Measurements from ENCODE around the gene GPNMB.

The GPNMB gene

GRCh38 chr7:23268167-23268566, 21.6 kb downstream of the GPNMB start:
- CTCF ChIA-PET = interaction anchor here (0.9 to 14.3 kb wide), 6 partner anchors 8 to 195 kb away, joined by 3 to 310 read pairs (median 6); no protein-coding TSS in a partner anchor
- no peak for TF ChIP-seq CTCF (IDR thresholded peaks at IDR 0.05; ENCODE audit: insufficient read depth, low read length, missing control alignments)
- H3K4me3 ChIP-seq (ENCODE audit: low read depth, low read length) = no peak overlapping the region
- POLR2A ChIA-PET = no interaction called here
- no peak for DNase-seq (ENCODE audit: low read depth, low spot score)

- DNase-seq (ENCODE audit: low read depth, low spot score) = no peak
- H3K4me3 ChIP-seq (ENCODE audit: low read depth, low read length) = no peak overlapping the region
- ChIA-PET CTCF (interaction anchor here (1.0 to 14.3 kb wide), 5 partner anchors 8 to 134 kb away, joined by 3 to 310 read pairs (median 5); no protein-coding TSS in a partner anchor), POLR2A (no interaction called here)
- TF ChIP-seq CTCF (IDR thresholded peaks at IDR 0.05; ENCODE audit: insufficient read depth, low read length, missing control alignments) = no peak
Measured at GRCh38 chr7:23268746-23269145, 22.2 kb downstream of the GPNMB start.

GRCh38 chr7:23272275-23272674, 25.7 kb downstream of the GPNMB start:
- DNase-seq (ENCODE audit: low read depth, low spot score) = no peak
- POLR2A ChIA-PET = no interaction called here
- H3K4me3 ChIP-seq (ENCODE audit: low read depth, low read length) = no peak overlapping the region
- TF ChIP-seq CTCF (IDR thresholded peaks at IDR 0.05; ENCODE audit: insufficient read depth, low read length, missing control alignments) = no peak
- CTCF ChIA-PET = interaction anchor here (0.6 to 14.3 kb wide), 48 partner anchors 10 to 441 kb away, joined by 3 to 310 read pairs (median 6); partner anchors contain the start of genes GPNMB and MALSU1

- peak; percentile 91 for TF ChIP-seq CTCF (IDR thresholded peaks at IDR 0.05; ENCODE audit: insufficient read depth, low read length, missing control alignments)
- ChIA-PET POLR2A (no interaction called here), CTCF (interaction anchor here (0.6 to 14.3 kb wide), 55 partner anchors 9 to 712 kb away, joined by 3 to 310 read pairs (median 4); partner anchors contain the start of genes GPNMB and MALSU1)
- no peak overlapping the region for H3K4me3 ChIP-seq (ENCODE audit: low read depth, low read length)
- DNase-seq (ENCODE audit: low read depth, low spot score) = peak; percentile 42
Measured at GRCh38 chr7:23273141-23273599, 26.6 kb downstream of the GPNMB start.

GRCh38 chr7:23275912-23276311, 29.3 kb downstream of the GPNMB start:
- DNase-seq (ENCODE audit: low read depth, low spot score) = no peak
- no peak overlapping the region for H3K4me3 ChIP-seq (ENCODE audit: low read depth, low read length)
- POLR2A ChIA-PET = no interaction called here
- CTCF ChIA-PET = interaction anchor here (1.0 to 14.3 kb wide), 20 partner anchors 8 to 270 kb away, joined by 3 to 310 read pairs (median 6); partner anchors contain the start of genes GPNMB and IGF2BP3
- TF ChIP-seq CTCF (IDR thresholded peaks at IDR 0.05; ENCODE audit: insufficient read depth, low read length, missing control alignments) = no peak

- CTCF ChIA-PET = interaction anchor here (0.8 to 14.3 kb wide), 29 partner anchors 8 to 294 kb away, joined by 3 to 310 read pairs (median 4); partner anchors contain the start of genes GPNMB and IGF2BP3
- TF ChIP-seq CTCF (IDR thresholded peaks at IDR 0.05; ENCODE audit: insufficient read depth, low read length, missing control alignments) = no peak
- POLR2A ChIA-PET = no interaction called here
- H3K4me3 ChIP-seq (ENCODE audit: low read depth, low read length) = no peak overlapping the region
- DNase-seq (ENCODE audit: low read depth, low spot score) = no peak
Measured at GRCh38 chr7:23276376-23276775, 29.8 kb downstream of the GPNMB start.

All from AG04449 (cell line).